ENCODE data around the gene FBXW5.

FBXW5 gene

GRCh38 chr9:136898483-136899100 is 45.9 kb downstream of the FBXW5 start:
- no peak for DNase-seq (ENCODE audit: low read depth)
- TF ChIP-seq CTCF (IDR thresholded peaks at IDR 0.05; ENCODE audit: control insufficient read depth, insufficient read depth, low read depth, low read length, missing control alignments): no peak
- no peak overlapping the region for H3K4me3 ChIP-seq (ENCODE audit: control insufficient read depth, low read depth, low read length)

- no peak overlapping the region for H3K4me3 ChIP-seq (ENCODE audit: control insufficient read depth, low read depth, low read length)
Observed at GRCh38 chr9:136896027-136896426, 48.5 kb downstream of the FBXW5 start.

GRCh38 chr9:136890661-136891060 is 53.9 kb downstream of the FBXW5 start:
- TF ChIP-seq CTCF (IDR thresholded peaks at IDR 0.05; ENCODE audit: control insufficient read depth, insufficient read depth, low read depth, low read length, missing control alignments): no peak
- no peak for DNase-seq (ENCODE audit: low read depth)
- H3K4me3 ChIP-seq (ENCODE audit: control insufficient read depth, low read depth, low read length): no peak overlapping the region

More at GRCh38 chr9:136896027-136896426, 48.5 kb downstream of the FBXW5 start:
- no peak for DNase-seq (ENCODE audit: low read depth)
- TF ChIP-seq CTCF (IDR thresholded peaks at IDR 0.05; ENCODE audit: control insufficient read depth, insufficient read depth, low read depth, low read length, missing control alignments): no peak
